HG03045 (cell line): ENCODE data around the gene TENT4A.

ENCODE experiments used
- ATAC-seq: cut with Tn5 transposase; IDR thresholded peaks from one replicate; pipeline ENCODE4 v1.9.1; 2021; ENCODE audit warnings: mild to moderate bottlenecking, moderate library complexity; ENCODE audit not compliant: unreplicated experiment

Gene TENT4A

GRCh38 chr5:6700074-6700684 is 13.1 kb upstream of the TENT4A start:
- no peak for ATAC-seq

- no peak for ATAC-seq
Observed at GRCh38 chr5:6700685-6701355, 12.4 kb upstream of the TENT4A start.

GRCh38 chr5:6701491-6701890 is 11.7 kb upstream of the TENT4A start:
- ATAC-seq, result no peak

GRCh38 chr5:6702633-6703032 is 10.6 kb upstream of the TENT4A start:
- ATAC-seq, result no peak

- ATAC-seq, result no peak
Observed at GRCh38 chr5:6703806-6704205, 9.4 kb upstream of the TENT4A start.

DNA sequence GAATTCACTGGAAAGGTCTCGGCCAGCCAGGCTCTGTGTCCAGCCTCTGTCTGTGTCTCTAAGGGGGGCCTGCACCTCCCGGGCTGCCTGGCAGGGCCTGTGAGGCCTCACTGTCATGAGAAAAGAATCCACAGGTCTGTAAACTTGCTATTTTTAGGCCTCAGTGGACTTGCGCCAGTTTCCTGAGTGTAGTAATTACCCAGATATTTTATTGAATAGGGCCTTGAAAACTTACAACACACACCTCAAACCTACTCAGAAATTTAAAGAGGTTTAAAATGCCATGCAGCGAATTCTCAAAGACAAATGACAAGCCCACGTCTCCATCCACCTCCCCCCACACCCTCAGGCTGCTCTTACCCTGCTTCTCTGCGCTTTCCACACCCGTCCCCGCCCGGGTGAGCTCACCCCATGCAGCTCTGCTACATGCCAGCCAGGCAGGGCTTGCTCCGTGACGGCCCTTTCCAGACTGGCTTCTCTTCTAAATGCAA is 8.8 kb upstream of the TENT4A start:
- no peak for ATAC-seq

DNA sequence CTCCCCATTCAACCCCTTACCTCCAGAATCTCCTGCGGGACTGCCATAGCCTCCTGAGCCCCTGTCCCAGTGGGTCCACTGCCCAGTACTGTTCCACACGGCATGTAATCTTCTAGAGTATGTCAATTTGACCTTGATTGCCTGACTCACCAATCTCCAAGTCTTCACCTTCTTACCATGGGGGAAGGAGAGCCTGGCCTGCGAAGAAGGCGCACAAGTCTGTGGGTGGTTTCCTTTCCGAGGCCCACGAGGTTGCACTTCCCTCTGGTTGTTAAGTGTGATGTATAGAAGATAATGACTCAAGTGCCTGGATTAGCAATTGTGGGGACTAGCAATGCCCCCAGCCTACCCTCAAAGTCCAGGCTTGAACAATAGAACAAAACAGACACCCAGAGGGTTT is 8.1 kb upstream of the TENT4A start:
- peak; percentile 79 for ATAC-seq

GRCh38 chr5:6705959-6706358 is 7.3 kb upstream of the TENT4A start:
- ATAC-seq, result no peak

GRCh38 chr5:6707852-6708251 is 5.4 kb upstream of the TENT4A start:
- no peak for ATAC-seq

DNA sequence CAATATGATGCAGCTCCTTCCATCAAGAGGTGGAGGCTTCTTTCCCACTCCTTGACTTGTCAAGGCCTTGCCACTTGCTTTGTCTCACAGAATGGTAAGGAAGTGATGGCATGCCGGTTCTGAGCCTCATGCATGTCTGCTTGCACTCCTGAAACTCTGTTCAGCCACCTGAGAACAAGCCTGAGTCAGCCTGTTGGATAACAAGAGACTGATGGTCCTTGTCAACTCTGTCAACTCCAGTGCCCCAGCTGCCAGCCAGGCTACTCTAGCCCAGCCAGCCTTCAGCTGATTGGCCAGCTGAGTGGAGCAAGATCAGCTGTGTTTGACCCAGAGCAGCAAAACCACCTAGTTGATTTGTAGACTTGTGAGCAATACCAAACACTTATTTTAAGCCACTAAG is 4.4 kb upstream of the TENT4A start:
- no peak for ATAC-seq

GRCh38 chr5:6710070-6710469 is 3.2 kb upstream of the TENT4A start:
- no peak for ATAC-seq

GRCh38 chr5:6710551-6711318 is 2.5 kb upstream of the TENT4A start:
- no peak for ATAC-seq

DNA sequence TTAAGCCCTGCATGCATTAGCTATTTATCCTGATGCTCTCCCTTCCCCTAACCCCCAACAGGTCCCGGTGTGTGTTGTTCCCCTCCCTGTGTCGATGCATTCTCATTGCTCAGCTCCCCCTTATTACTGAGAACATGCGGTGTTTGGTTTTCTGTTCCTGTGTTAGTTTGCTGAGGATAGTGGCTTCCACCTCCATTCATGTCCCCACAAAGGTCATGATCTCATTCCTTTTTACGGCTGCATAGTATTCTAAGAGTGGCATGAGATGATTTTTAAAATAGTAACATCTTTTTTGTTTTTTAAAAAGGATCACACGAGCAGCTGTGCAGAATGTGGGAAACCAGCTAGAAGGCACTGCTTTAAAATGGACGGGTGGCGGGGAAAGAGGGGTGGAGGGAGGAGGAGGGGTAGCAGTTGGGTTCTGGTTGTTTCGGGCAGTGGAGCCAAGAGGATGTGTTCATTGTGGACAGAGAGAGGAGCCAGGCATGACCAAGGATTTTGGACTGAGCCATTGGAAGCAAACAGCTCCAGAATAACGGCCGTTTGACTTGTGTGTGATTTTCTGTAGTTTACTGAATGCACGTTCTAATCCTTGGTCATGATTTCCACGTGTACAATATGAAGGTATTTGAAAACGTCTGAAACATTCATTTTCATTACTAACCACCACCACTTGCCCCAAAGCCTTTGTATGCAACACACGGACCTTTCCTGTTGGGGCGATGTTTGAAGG is 1.7 kb upstream of the TENT4A start:
- ATAC-seq, result no peak

DNA sequence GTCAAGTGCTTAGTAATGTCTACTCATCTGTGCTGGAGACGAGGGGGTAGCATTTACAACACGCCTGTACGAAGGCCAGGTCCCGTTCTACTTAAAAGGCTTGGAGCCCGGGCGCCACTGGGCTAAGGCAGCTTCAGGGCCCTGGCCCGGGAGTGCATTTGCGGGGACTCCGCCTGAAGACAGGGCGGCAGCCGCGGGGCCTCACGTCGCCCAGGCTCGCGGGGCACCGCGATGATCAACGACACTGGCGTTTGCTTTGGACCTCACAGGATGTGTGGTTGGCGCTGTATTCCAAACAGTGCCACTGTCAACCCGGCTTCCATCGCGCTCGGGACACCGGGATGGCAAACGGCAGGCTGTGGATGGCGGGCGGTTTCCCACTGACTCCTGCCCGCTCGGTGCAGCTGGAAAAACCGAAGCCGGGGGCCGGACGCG is 1.1 kb upstream of the TENT4A start:
- peak; percentile 13 for ATAC-seq

DNA sequence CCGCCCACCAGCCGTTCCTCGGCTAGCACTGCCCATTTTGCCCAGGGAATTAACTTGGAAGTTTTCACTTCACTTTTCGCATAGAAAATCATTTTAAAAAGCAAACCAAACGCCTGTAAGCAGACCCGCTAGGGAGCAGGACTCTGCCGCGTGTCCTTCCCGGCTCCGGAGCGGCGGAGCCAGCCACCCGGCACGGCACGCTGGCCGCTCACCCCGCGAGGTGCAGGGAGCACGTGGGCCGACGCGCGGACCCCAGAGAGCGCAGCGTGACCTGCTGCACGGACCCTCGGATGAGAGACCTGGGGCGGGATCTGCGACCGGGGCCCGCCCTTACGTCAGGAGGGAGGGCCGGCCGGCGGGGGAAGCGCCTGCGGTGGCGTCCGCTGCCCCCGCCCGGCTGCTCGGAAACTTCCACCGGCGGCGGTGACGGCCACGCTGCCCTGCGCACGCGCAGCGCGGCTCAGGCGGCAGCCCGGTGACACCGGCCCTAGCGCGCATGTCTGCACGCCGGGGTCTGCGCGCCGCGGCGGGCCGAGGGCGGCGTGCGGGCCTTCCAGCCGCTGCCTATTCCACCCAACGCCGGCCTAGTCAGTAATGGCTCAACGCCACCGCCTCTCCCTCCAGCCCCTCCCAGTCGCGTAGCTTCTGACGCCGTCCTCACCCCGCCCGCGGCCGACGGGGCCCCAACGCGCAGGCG is 507 bp upstream of the TENT4A start:
- peak; percentile 62 for ATAC-seq

- ATAC-seq, result peak; percentile 7
Observed at GRCh38 chr5:6714226-6715041, 1.2 kb downstream of the TENT4A start.

- ATAC-seq, result no peak
Observed at GRCh38 chr5:6715271-6715670, 2.0 kb downstream of the TENT4A start.

DNA sequence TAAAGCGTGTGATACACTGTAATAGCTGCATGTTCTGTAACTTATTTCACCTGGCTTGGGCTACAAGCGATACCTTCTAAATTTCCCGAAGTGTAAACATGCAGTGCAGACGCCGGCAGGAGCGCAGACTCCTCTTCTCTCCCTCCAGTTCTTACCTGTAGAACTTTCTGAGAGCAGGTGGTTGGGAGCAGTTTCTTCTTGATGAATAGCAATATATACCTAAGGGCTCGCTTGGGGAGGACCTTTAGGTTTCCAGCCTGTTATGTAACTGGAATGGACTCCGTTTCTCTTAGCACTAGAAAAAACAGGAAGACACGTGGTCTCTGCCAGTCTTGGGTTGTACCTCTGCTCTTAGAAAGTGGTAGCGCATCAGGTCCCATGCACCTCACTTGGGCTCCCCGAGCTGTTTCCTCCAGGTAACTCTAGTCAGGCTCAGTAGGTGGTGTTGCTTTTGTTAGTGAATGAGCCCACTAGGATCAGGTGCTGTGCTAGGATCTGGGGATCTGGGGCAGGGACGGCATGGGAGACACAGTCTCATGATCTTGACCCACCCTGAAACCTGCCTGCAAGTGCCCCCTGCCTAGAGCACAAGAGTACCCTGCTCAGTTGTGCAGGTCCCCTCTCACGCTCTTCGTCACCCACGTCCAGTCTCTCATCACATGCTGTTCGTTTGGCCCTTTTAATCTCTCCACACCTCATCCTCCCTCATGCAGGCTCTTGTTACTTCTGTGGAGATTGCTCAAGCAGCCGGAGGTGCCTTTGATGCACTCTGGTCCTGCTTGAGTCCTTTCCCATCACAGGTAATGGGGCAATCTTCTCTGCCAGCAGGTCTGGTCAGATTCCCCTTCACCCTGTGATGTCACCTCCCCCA is 2.8 kb downstream of the TENT4A start:
- ATAC-seq, result no peak

- ATAC-seq, result no peak
Observed at GRCh38 chr5:6716629-6717149, 3.5 kb downstream of the TENT4A start.
